HepG2 (cell line): Measurements from ENCODE around the gene BAHD1. TPM values are rescaled to one million over a fixed set of nuclear protein-coding genes. Genes with fewer than 3 reads are reported as not detected.

Experiments used
- ATF5 ChIP-seq: sonication (generic); formaldehyde crosslinking; IDR thresholded peaks from 2 replicates; pipeline ENCODE4 v1.4.0; 2020; ENCODE audit warnings: mild to moderate bottlenecking, low read depth, missing genetic modification reagents
- CREB3 ChIP-seq: sonication (generic); formaldehyde crosslinking; IDR thresholded peaks from 2 replicates; pipeline ENCODE4 v1.5.0; 2020; ENCODE audit warnings: missing genetic modification reagents
- DNMT3B ChIP-seq: conservative IDR thresholded peaks from 2 replicates; pipeline ENCODE4 v1.6.1; 2016; ENCODE audit warnings: missing biosample characterization, control low read depth
- FIP1L1 ChIP-seq: fragments of 200-400 bp; formaldehyde crosslinking; IDR thresholded peaks from 2 replicates; pipeline ENCODE4 v1.6.1; 2018; ENCODE audit warnings: low read depth, mild to moderate bottlenecking, low read length, moderate library complexity, borderline replicate concordance; ENCODE audit not compliant: insufficient read depth
- GPN1 ChIP-seq: sonication (generic); formaldehyde crosslinking; IDR thresholded peaks from 2 replicates; pipeline ENCODE4 v1.5.1; 2020; ENCODE audit warnings: missing genetic modification reagents, borderline replicate concordance
- JUND ChIP-seq: sonication (generic); formaldehyde crosslinking; IDR thresholded peaks from 2 replicates; pipeline ENCODE4 v1.8.0; 2022; ENCODE audit warnings: mild to moderate bottlenecking, missing genetic modification reagents
- NR2C2 ChIP-seq: sonication (generic); formaldehyde crosslinking; IDR thresholded peaks from 2 replicates; pipeline ENCODE4 v1.4.0; 2020; ENCODE audit warnings: missing genetic modification reagents, mild to moderate bottlenecking, moderate library complexity, borderline replicate concordance
- THAP9 ChIP-seq: sonication (generic); formaldehyde crosslinking; IDR thresholded peaks from 2 replicates; pipeline ENCODE4; 2020; ENCODE audit warnings: missing genetic modification reagents, mild to moderate bottlenecking, borderline replicate concordance
- TP53 ChIP-seq: sonication (generic); formaldehyde crosslinking; conservative IDR thresholded peaks from 2 replicates; pipeline ENCODE4 v1.4.0; 2020; ENCODE audit warnings: missing genetic modification reagents
- ZBTB34 ChIP-seq: sonication (generic); formaldehyde crosslinking; IDR thresholded peaks from 2 replicates; pipeline ENCODE4 v1.8.0; 2022; ENCODE audit warnings: mild to moderate bottlenecking, missing genetic modification reagents
- ZNF430 ChIP-seq: sonication (generic); formaldehyde crosslinking; IDR thresholded peaks from 2 replicates; pipeline ENCODE4 v1.9.0; 2021; ENCODE audit warnings: mild to moderate bottlenecking, missing genetic modification reagents
- ZNF503 ChIP-seq: sonication (generic); formaldehyde crosslinking; IDR thresholded peaks from 2 replicates; pipeline ENCODE4 v1.4.0; 2020; ENCODE audit warnings: missing genetic modification reagents
- ZNF607 ChIP-seq: sonication (generic); formaldehyde crosslinking; IDR thresholded peaks from 2 replicates; pipeline ENCODE4 v1.5.1; 2020; ENCODE audit warnings: missing genetic modification reagents, mild to moderate bottlenecking, borderline replicate concordance
- ZNF737 ChIP-seq: sonication (generic); formaldehyde crosslinking; IDR thresholded peaks from 2 replicates; pipeline ENCODE4 v1.5.0; 2020; ENCODE audit warnings: missing genetic modification reagents, mild to moderate bottlenecking, borderline replicate concordance
- ZNF772 ChIP-seq: sonication (generic); formaldehyde crosslinking; IDR thresholded peaks from 2 replicates; pipeline ENCODE4 v1.5.0; 2020; ENCODE audit warnings: mild to moderate bottlenecking, missing genetic modification reagents
- ZSCAN20 ChIP-seq: sonication (generic); formaldehyde crosslinking; IDR thresholded peaks from 2 replicates; pipeline ENCODE4 v1.4.0; 2020; ENCODE audit warnings: missing genetic modification reagents, mild to moderate bottlenecking, borderline replicate concordance
- polyA plus RNA-seq, 8 experiments: library from polyadenylated mRNA; depleted of rRNA in 3 of 8; stranded (reverse) in 7 of 8; unstranded in 1 of 8; fragments of >200 nt; fragmentation: Illumina TruSeq in 4 of 8; extraction: Trizol in 4 of 8; gene quantifications; 2 replicates each; pipeline versions ENCODE4 v1.2.1 to v1.2.3, GENCODE V29; 2011 to 2016; ENCODE audit warnings: low read depth in 4 of 8, missing spikeins in 1 of 8, mixed read lengths in 1 of 8; ENCODE audit not compliant: insufficient read depth in 1 of 8
- total RNA-seq, 5 experiments: library from RNA; depleted of rRNA; stranded (reverse); fragments of >200 nt; fragmentation: Illumina TruSeq; extraction: Trizol; gene quantifications; 2 replicates each; pipeline ENCODE4 v1.2.3, GENCODE V29; 2016; ENCODE audit warnings: low read depth in 1 of 5
- TF ChIP-seq, protein P1 (sequence below): sonication (generic); formaldehyde crosslinking; IDR thresholded peaks from 2 replicates; pipeline ENCODE4 v1.5.1; 2020; ENCODE audit warnings: mild to moderate bottlenecking, moderate library complexity, missing genetic modification reagents

Gene BAHD1
- total and polyA plus RNA-seq, 2 of the 13 experiments (the other 11 are each of a cell fraction or from before 2014, with no cell fraction given), result 3.3 to 8.7 TPM

DNA sequence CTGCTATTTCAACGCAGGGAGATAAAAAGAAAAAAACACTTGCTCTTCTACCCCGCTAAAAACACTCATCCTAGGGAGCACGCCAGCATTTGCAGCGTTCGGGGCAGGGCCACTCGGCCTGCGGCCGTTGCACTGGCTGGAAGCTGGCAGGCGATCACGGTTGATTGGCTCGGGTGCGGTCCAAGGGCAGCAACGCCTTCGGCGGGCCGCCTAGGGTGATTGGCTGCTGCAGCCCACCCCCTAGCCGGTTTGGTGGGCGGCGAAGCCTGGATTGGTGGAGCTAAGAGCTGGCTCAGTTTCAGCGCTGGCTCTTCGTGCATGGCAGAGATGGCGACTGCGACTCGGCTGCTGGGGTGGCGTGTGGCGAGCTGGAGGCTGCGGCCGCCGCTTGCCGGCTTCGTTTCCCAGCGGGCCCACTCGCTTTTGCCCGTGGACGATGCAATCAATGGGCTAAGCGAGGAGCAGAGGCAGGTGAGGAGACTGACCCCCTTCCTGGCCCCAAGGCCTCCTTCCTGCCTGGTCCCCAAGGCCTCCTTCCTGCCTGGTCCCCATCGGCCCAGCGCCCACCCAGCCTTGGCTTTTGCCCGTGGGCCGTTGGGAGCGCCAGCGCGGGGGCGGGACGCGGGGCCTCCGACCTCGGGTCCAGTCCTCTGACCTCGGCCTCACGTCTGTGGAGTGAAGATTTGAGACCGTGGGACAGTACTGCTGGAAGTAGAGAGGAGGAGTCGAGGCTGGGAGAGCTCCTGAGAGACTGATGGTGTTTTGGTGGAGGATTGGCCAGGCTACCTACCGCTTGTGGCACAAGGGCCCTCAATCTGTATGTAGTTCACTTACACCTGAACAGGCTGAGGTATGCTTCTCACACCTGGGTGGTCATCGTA is 35.0 kb upstream of the BAHD1 start, which contains the start of gene IVD (continued):
- TF ChIP-seq ZNF430 (CRISPR knock-in tag), result peak; percentile 88; the same call in 1 of the 2 replicates
- no peak for TF ChIP-seq CREB3 (CRISPR knock-in tag)
- TF ChIP-seq ZNF607 (CRISPR knock-in tag), result no peak
- no peak for TF ChIP-seq JUND
- no peak for TF ChIP-seq ZNF737 (CRISPR knock-in tag)
- TF ChIP-seq ATF5, result 0 out of 2 replicates have a peak, but pooled peaks have one; percentile 4
- TF ChIP-seq ZNF772 (CRISPR knock-in tag), result peak; percentile 78; the same call in 1 of the 2 replicates
- no peak for TF ChIP-seq ZSCAN20
- TF ChIP-seq DNMT3B, result peak; percentile 69; the same call in 1 of the 2 replicates
- TF ChIP-seq TP53, result no peak
- TF ChIP-seq THAP9, result peak; percentile 83
- TF ChIP-seq NR2C2 (CRISPR knock-in tag), result no peak
- TF ChIP-seq FIP1L1, result no peak
- TF ChIP-seq ZNF503 (CRISPR knock-in tag), result no peak
- no peak for TF ChIP-seq ZBTB34 (CRISPR knock-in tag)
- TF ChIP-seq, protein P1, sequence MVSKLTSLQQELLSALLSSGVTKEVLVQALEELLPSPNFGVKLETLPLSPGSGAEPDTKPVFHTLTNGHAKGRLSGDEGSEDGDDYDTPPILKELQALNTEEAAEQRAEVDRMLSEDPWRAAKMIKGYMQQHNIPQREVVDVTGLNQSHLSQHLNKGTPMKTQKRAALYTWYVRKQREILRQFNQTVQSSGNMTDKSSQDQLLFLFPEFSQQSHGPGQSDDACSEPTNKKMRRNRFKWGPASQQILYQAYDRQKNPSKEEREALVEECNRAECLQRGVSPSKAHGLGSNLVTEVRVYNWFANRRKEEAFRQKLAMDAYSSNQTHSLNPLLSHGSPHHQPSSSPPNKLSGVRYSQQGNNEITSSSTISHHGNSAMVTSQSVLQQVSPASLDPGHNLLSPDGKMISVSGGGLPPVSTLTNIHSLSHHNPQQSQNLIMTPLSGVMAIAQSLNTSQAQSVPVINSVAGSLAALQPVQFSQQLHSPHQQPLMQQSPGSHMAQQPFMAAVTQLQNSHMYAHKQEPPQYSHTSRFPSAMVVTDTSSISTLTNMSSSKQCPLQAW, result peak; percentile 50; the same call in 1 of the 2 replicates
- TF ChIP-seq GPN1 (CRISPR knock-in tag), result peak; percentile 78; the same call in 1 of the 2 replicates
